HepG2 (cell line): ENCODE measurements around the gene HECTD1. TPM values are rescaled to one million over a fixed set of nuclear protein-coding genes. Genes with fewer than 3 reads are reported as not detected.
A peak's percentile ranks its signal among the peaks of the same experiment; 100 is the strongest.

Experiments used
- AGO1 ChIP-seq: fragments of 200-400 bp; formaldehyde crosslinking; IDR thresholded peaks from 2 replicates; pipeline ENCODE4 v1.6.1; 2017; ENCODE audit warnings: mild to moderate bottlenecking, low read depth, low read length, moderate library complexity; ENCODE audit not compliant: poor library complexity, severe bottlenecking
- ARID4A ChIP-seq: sonication (generic); formaldehyde crosslinking; IDR thresholded peaks from 2 replicates; pipeline ENCODE4 v1.5.0; 2020; ENCODE audit warnings: mild to moderate bottlenecking, missing genetic modification reagents, borderline replicate concordance
- ATF7-NPFF ChIP-seq: sonication (generic); formaldehyde crosslinking; IDR thresholded peaks from 2 replicates; pipeline ENCODE4 v1.8.1; 2023; ENCODE audit warnings: mild to moderate bottlenecking, low read depth, missing genetic modification reagents, moderate library complexity
- CENPX ChIP-seq: sonication (generic); formaldehyde crosslinking; IDR thresholded peaks from 2 replicates; pipeline ENCODE4 v1.9.0; 2021; ENCODE audit warnings: mild to moderate bottlenecking, missing genetic modification reagents, moderate library complexity
- FOXJ3 ChIP-seq: sonication (generic); formaldehyde crosslinking; IDR thresholded peaks from 2 replicates; pipeline ENCODE4 v1.4.0; 2020; ENCODE audit warnings: missing genetic modification reagents, mild to moderate bottlenecking, borderline replicate concordance
- HOXA3 ChIP-seq: sonication (generic); formaldehyde crosslinking; IDR thresholded peaks from 2 replicates; pipeline ENCODE4 v1.5.0; 2020; ENCODE audit warnings: missing genetic modification reagents
- MXD1 ChIP-seq: sonication (generic); formaldehyde crosslinking; IDR thresholded peaks from 2 replicates; pipeline ENCODE4 v1.4.0; 2020; ENCODE audit warnings: mild to moderate bottlenecking, missing genetic modification reagents
- RARA ChIP-seq: IDR thresholded peaks from 2 replicates; pipeline ENCODE4 v1.6.1; 2016; ENCODE audit warnings: missing genetic modification reagents, missing compliant biosample characterization
- REPIN1 ChIP-seq: sonication (generic); formaldehyde crosslinking; IDR thresholded peaks from 2 replicates; pipeline ENCODE4 v1.8.0; 2022; ENCODE audit warnings: missing genetic modification reagents, low read depth, mild to moderate bottlenecking, borderline replicate concordance
- SP2 ChIP-seq: sonication (generic); formaldehyde crosslinking; IDR thresholded peaks from 2 replicates; pipeline ENCODE4 v1.5.1; 2020; ENCODE audit warnings: mild to moderate bottlenecking, missing genetic modification reagents
- SYNCRIP ChIP-seq: fragments of 200-400 bp; formaldehyde crosslinking; IDR thresholded peaks from 2 replicates; pipeline ENCODE4 v1.6.1; 2018; ENCODE audit warnings: mild to moderate bottlenecking, low read depth, low read length; ENCODE audit not compliant: insufficient read depth
- polyA plus RNA-seq, 8 experiments: library from polyadenylated mRNA; depleted of rRNA in 3 of 8; stranded (reverse) in 7 of 8; unstranded in 1 of 8; fragments of >200 nt; fragmentation: Illumina TruSeq in 4 of 8; extraction: Trizol in 4 of 8; gene quantifications; 2 replicates each; pipeline versions ENCODE4 v1.2.1 to v1.2.3, GENCODE V29; 2011 to 2016; ENCODE audit warnings: low read depth in 4 of 8, missing spikeins in 1 of 8, mixed read lengths in 1 of 8; ENCODE audit not compliant: insufficient read depth in 1 of 8
- total RNA-seq, 5 experiments: library from RNA; depleted of rRNA; stranded (reverse); fragments of >200 nt; fragmentation: Illumina TruSeq; extraction: Trizol; gene quantifications; 2 replicates each; pipeline ENCODE4 v1.2.3, GENCODE V29; 2016; ENCODE audit warnings: low read depth in 1 of 5
- TF ChIP-seq, protein P1 (sequence below): IDR thresholded peaks from 2 replicates; pipeline ENCODE4 v1.6.1; 2012; ENCODE audit warnings: low read depth, low read length, improper control_type of control experiment
- TF ChIP-seq, protein P2 (sequence below): sonication (generic); formaldehyde crosslinking; IDR thresholded peaks from 2 replicates; pipeline ENCODE4 v1.4.0; 2020; ENCODE audit warnings: mild to moderate bottlenecking, missing genetic modification reagents

HECTD1 gene
- total and polyA plus RNA-seq, 2 of the 13 experiments (the other 11 are each of a cell fraction or from before 2014, with no cell fraction given), result 312 to 560 TPM

GRCh38 chr14:31092160-31092708, 115.4 kb downstream of the HECTD1 start (continued):
- TF ChIP-seq RARA (CRISPR knock-in tag), result no peak
- TF ChIP-seq AGO1, result no peak
- TF ChIP-seq HOXA3, result no peak
- no peak; the same call in 1 of the 2 replicates for TF ChIP-seq FOXJ3 (CRISPR knock-in tag)
- no peak for TF ChIP-seq ATF7-NPFF (CRISPR knock-in tag)
- no peak for TF ChIP-seq SP2 (CRISPR knock-in tag)
- TF ChIP-seq, protein P1, sequence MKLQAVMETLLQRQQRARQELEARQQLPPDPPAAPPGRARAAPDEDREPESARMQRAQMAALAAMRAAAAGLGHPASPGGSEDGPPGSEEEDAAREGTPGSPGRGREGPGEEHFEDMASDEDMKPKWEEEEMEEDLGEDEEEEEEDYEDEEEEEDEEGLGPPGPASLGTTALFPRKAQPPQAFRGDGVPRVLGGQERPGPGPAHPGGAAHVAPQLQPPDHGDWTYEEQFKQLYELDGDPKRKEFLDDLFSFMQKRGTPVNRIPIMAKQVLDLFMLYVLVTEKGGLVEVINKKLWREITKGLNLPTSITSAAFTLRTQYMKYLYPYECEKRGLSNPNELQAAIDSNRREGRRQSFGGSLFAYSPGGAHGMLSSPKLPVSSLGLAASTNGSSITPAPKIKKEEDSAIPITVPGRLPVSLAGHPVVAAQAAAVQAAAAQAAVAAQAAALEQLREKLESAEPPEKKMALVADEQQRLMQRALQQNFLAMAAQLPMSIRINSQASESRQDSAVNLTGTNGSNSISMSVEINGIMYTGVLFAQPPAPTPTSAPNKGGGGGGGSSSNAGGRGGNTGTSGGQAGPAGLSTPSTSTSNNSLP, result peak; percentile 16; the same call in 1 of the 2 replicates
- no peak for TF ChIP-seq CENPX (CRISPR knock-in tag)
- TF ChIP-seq MXD1, result no peak
- no peak for TF ChIP-seq SYNCRIP
- TF ChIP-seq, protein P2, sequence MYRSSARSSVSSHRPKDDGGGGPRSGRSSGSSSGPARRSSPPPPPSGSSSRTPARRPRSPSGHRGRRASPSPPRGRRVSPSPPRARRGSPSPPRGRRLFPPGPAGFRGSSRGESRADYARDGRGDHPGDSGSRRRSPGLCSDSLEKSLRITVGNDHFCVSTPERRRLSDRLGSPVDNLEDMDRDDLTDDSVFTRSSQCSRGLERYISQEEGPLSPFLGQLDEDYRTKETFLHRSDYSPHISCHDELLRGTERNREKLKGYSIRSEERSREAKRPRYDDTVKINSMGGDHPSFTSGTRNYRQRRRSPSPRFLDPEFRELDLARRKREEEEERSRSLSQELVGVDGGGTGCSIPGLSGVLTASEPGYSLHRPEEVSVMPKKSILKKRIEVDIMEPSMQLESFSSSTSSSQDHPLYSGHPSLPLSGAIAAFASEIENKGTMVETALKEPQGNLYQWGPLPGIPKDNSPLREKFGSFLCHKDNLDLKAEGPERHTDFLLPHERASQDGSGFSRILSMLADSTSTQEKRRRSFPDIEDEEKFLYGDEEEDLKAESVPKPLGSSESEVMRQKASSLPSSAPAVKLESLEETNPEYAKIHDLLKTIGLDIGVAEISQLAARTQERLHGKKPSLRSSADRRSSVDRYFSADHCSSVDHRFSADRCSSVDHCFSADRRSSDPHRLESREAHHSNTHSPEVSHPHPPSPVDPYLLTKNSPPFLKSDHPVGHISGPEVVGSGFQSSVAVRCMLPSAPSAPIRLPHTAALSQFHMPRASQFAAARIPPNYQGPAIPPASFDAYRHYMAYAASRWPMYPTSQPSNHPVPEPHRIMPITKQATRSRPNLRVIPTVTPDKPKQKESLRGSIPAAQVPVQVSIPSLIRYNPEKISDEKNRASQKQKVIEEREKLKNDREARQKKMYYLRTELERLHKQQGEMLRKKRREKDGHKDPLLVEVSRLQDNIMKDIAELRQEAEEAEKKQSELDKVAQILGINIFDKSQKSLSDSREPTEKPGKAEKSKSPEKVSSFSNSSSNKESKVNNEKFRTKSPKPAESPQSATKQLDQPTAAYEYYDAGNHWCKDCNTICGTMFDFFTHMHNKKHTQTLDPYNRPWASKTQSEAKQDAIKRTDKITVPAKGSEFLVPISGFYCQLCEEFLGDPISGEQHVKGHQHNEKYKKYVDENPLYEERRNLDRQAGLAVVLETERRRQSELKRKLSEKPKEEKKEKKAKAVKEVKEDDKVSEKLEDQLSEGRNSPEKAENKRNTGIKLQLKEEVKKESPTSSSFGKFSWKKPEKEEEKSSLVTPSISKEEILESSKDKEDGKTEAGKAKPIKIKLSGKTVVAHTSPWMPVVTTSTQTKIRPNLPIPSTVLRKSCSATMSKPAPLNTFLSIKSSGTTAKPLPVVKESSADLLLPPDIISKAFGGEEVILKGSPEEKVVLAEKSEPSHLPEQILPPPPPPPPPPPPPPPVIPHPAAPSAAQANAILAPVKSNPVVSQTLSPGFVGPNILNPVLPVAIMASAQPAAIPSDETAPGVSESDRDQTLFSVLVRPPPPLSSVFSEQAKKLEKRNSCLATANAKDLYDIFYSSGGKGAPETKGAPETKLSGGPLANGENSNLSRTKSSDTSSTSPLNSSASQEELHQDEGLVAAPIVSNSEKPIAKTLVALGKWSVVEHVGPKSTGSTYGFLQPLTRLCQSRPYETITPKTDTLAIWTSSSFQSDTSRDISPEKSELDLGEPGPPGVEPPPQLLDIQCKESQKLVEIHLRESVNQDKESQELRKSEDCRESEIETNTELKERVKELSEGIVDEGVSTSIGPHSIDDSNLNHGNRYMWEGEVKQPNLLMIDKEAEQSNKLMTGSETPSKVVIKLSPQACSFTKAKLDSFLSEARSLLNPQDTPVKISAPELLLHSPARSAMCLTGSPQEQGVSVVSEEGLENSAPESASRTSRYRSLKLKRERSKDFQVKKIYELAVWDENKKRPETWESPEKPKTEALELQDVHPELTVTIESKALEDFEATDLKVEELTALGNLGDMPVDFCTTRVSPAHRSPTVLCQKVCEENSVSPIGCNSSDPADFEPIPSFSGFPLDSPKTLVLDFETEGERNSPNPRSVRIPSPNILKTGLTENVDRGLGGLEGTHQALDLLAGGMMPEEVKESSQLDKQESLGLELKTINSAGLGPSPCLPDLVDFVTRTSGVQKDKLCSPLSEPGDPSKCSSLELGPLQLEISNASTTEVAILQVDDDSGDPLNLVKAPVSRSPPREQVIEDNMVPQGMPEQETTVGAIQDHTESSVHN (CRISPR knock-in tag), result no peak
- TF ChIP-seq ARID4A (CRISPR knock-in tag), result no peak
- peak; percentile 96 for TF ChIP-seq REPIN1 (CRISPR knock-in tag)
